Ishikawa (cell line): ENCODE measurements around the gene CEP112.

ENCODE experiments used
- CEBPB ChIP-seq: IDR thresholded peaks from 2 replicates; pipeline ENCODE4 v1.6.1; 2012
- CREB1 ChIP-seq: IDR thresholded peaks from 2 replicates; pipeline ENCODE4 v1.6.1; 2012; ENCODE audit warnings: low read depth
- EGR1 ChIP-seq: IDR thresholded peaks from 2 replicates; pipeline ENCODE4 v1.6.1; 2012
- EP300 ChIP-seq: IDR thresholded peaks from 2 replicates; pipeline ENCODE4 v1.6.1; 2012; ENCODE audit warnings: borderline replicate concordance
- FOXM1 ChIP-seq: IDR thresholded peaks from 2 replicates; pipeline ENCODE4 v1.6.1; 2012; ENCODE audit warnings: low read depth, borderline replicate concordance
- MAX ChIP-seq: IDR thresholded peaks from 2 replicates; pipeline ENCODE4 v1.6.1; 2012
- NFIC ChIP-seq: IDR thresholded peaks from 2 replicates; pipeline ENCODE4 v1.6.1; 2012
- RAD21 ChIP-seq: IDR thresholded peaks from 2 replicates; pipeline ENCODE4 v1.6.1; 2012; ENCODE audit warnings: low read depth
- TAF1 ChIP-seq: IDR thresholded peaks from 2 replicates; pipeline ENCODE4 v1.6.1; 2012; ENCODE audit warnings: low read depth, mild to moderate bottlenecking
- TCF12 ChIP-seq: IDR thresholded peaks from 2 replicates; pipeline ENCODE4 v1.6.1; 2012; ENCODE audit warnings: low read depth
- TEAD4 ChIP-seq: IDR thresholded peaks from 2 replicates; pipeline ENCODE4 v1.6.1; 2012
- USF1 ChIP-seq: IDR thresholded peaks from 2 replicates; pipeline ENCODE4 v1.6.1; 2012
- YY1 ChIP-seq: IDR thresholded peaks from 2 replicates; pipeline ENCODE4 v1.6.1; 2012; ENCODE audit warnings: low read depth
- ZBTB7A ChIP-seq: IDR thresholded peaks from 2 replicates; pipeline ENCODE4 v1.6.1; 2012; ENCODE audit warnings: low read depth
- TF ChIP-seq, protein P1 (sequence below): IDR thresholded peaks from 2 replicates; pipeline ENCODE4 v1.6.1; 2012; ENCODE audit warnings: low read depth, mild to moderate bottlenecking

CEP112 gene

GRCh38 chr17:65601145-65601544, 590.8 kb downstream of the CEP112 start:
- no peak for TF ChIP-seq TCF12
- TF ChIP-seq NFIC, result no peak
- no peak for TF ChIP-seq EGR1
- no peak for TF ChIP-seq USF1
- no peak for TF ChIP-seq TEAD4
- TF ChIP-seq CREB1, result no peak
- TF ChIP-seq EP300, result no peak
- TF ChIP-seq ZBTB7A, result no peak
- no peak for TF ChIP-seq YY1
- no peak for TF ChIP-seq CEBPB
- no peak for TF ChIP-seq MAX
- TF ChIP-seq TAF1, result no peak
- no peak for TF ChIP-seq FOXM1
- no peak for TF ChIP-seq RAD21
- TF ChIP-seq, protein P1, sequence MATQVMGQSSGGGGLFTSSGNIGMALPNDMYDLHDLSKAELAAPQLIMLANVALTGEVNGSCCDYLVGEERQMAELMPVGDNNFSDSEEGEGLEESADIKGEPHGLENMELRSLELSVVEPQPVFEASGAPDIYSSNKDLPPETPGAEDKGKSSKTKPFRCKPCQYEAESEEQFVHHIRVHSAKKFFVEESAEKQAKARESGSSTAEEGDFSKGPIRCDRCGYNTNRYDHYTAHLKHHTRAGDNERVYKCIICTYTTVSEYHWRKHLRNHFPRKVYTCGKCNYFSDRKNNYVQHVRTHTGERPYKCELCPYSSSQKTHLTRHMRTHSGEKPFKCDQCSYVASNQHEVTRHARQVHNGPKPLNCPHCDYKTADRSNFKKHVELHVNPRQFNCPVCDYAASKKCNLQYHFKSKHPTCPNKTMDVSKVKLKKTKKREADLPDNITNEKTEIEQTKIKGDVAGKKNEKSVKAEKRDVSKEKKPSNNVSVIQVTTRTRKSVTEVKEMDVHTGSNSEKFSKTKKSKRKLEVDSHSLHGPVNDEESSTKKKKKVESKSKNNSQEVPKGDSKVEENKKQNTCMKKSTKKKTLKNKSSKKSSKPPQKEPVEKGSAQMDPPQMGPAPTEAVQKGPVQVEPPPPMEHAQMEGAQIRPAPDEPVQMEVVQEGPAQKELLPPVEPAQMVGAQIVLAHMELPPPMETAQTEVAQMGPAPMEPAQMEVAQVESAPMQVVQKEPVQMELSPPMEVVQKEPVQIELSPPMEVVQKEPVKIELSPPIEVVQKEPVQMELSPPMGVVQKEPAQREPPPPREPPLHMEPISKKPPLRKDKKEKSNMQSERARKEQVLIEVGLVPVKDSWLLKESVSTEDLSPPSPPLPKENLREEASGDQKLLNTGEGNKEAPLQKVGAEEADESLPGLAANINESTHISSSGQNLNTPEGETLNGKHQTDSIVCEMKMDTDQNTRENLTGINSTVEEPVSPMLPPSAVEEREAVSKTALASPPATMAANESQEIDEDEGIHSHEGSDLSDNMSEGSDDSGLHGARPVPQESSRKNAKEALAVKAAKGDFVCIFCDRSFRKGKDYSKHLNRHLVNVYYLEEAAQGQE, result no peak

- no peak for TF ChIP-seq EP300
- no peak for TF ChIP-seq FOXM1
- TF ChIP-seq RAD21, result no peak
- TF ChIP-seq MAX, result no peak
- no peak for TF ChIP-seq TCF12
- no peak for TF ChIP-seq CEBPB
- no peak for TF ChIP-seq YY1
- no peak for TF ChIP-seq TAF1
- TF ChIP-seq ZBTB7A, result no peak
- no peak for TF ChIP-seq CREB1
- no peak for TF ChIP-seq EGR1
- no peak for TF ChIP-seq TEAD4
- TF ChIP-seq, protein P1, result no peak
- no peak for TF ChIP-seq NFIC
These were observed 591.4 kb downstream of the CEP112 start for GRCh38 chr17:65600518-65600917.

DNA sequence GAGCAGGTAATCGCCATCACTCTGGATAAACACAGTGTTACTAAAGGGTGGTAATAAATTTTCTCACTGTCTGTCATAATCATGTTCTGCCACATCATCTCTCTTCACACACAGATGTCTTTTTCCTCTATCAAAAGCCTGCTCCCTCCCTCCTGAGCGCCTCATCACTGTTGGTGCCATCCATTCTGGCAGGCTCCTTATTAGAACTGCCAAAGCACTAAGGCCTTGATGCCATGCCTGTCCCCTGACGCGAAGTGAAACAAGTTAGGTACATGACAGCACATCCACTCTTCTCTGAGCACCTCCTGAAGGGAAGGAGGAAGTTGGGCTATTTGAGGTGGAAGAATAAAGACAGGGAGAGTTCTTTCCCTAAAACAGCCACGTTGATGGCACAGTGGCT, 592.3 kb downstream of the CEP112 start:
- TF ChIP-seq CREB1, result no peak
- TF ChIP-seq EP300, result no peak
- no peak for TF ChIP-seq ZBTB7A
- TF ChIP-seq TCF12, result no peak
- no peak for TF ChIP-seq TEAD4
- no peak for TF ChIP-seq USF1
- TF ChIP-seq FOXM1, result no peak
- TF ChIP-seq YY1, result no peak
- TF ChIP-seq NFIC, result no peak
- no peak for TF ChIP-seq TAF1
- TF ChIP-seq CEBPB, result no peak
- no peak for TF ChIP-seq EGR1
- TF ChIP-seq, protein P1, result no peak
- TF ChIP-seq MAX, result no peak
- TF ChIP-seq RAD21, result no peak

DNA sequence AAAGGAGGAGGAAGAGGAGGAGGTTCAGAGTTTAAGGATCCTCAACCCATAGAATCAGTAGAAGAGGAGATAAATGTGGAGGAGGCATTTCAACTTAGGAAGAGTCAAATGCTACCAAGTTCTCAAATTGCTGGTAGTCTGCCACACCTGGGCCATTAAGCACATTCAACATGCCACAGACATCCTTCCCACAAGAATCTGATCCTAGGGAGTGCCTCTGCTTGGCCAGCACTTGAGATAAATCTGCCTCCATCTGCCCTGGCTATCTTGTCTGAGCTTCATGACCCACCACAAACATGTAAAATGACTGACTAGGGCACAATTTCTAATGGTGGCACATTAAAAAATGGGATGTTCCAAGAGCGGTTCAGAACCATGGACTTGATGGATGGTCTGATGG, 593.2 kb downstream of the CEP112 start:
- TF ChIP-seq, protein P1, result no peak
- no peak for TF ChIP-seq MAX
- no peak for TF ChIP-seq YY1
- TF ChIP-seq ZBTB7A, result no peak
- TF ChIP-seq TCF12, result no peak
- no peak for TF ChIP-seq RAD21
